OCI-LY1 (cell line): Measurements from ENCODE around the gene ZBTB5.

Experiments used
- H2AFZ ChIP-seq: fragments of 200-600 bp; sonication (generic), shearing (Covaris generic); 2 replicates; pipeline ENCODE4 v1.6.0; 2014; ENCODE audit warnings: antibody characterized with exemption, mild to moderate bottlenecking, low read length
- H3F3A ChIP-seq: fragments of 200-600 bp; sonication (generic), shearing (Covaris generic); 2 replicates; pipeline ENCODE4 v1.6.0; 2014; ENCODE audit warnings: mild to moderate bottlenecking, antibody characterized with exemption, low read length, moderate library complexity; ENCODE audit not compliant: insufficient read depth
- H3K27ac ChIP-seq: fragments of 200-600 bp; sonication (generic); 2 replicates; pipeline ENCODE4 v1.5.1; 2014; ENCODE audit warnings: low read length, mixed run types, mild to moderate bottlenecking, low read depth; ENCODE audit not compliant: poor library complexity, severe bottlenecking
- H3K27me3 ChIP-seq: fragments of 200-600 bp; sonication (generic); 2 replicates; pipeline ENCODE4 v1.6.0; 2014; ENCODE audit warnings: antibody characterized with exemption, mild to moderate bottlenecking, low read length, moderate library complexity; ENCODE audit not compliant: insufficient read depth
- H3K36me3 ChIP-seq: fragments of 200-600 bp; sonication (generic); 2 replicates; pipeline ENCODE4 v1.6.1; 2014; ENCODE audit warnings: mild to moderate bottlenecking, antibody characterized with exemption, low read length, moderate library complexity, mixed read lengths; ENCODE audit not compliant: insufficient read depth
- H3K4me1 ChIP-seq: fragments of 200-600 bp; sonication (generic); 2 replicates; pipeline ENCODE4 v1.5.1; 2014; ENCODE audit warnings: mild to moderate bottlenecking, low read length, moderate library complexity; ENCODE audit not compliant: insufficient read depth, severe bottlenecking
- H3K4me2 ChIP-seq: fragments of 200-600 bp; sonication (generic), shearing (Covaris generic); 2 replicates; pipeline ENCODE4 v1.6.1; 2014; ENCODE audit warnings: low read length
- H3K4me3 ChIP-seq: fragments of 200-600 bp; sonication (generic); 2 replicates; pipeline ENCODE4 v1.5.1; 2014; ENCODE audit warnings: low read length, low read depth, mild to moderate bottlenecking, mixed read lengths; ENCODE audit not compliant: poor library complexity, severe bottlenecking
- H3K79me2 ChIP-seq: fragments of 200-600 bp; shearing (Covaris generic); 2 replicates; pipeline ENCODE4 v1.6.1; 2016; ENCODE audit warnings: mixed run types, low read length, mixed read lengths; ENCODE audit not compliant: insufficient read depth
- H3K9ac ChIP-seq: fragments of 200-600 bp; sonication (generic), shearing (Covaris generic); 2 replicates; pipeline ENCODE4 v1.6.1; 2014; ENCODE audit warnings: mild to moderate bottlenecking, low read length, mixed read lengths
- H3K9me2 ChIP-seq: fragments of 200-600 bp; sonication (generic), shearing (Covaris generic); 2 replicates; pipeline ENCODE4 v1.6.1; 2014; ENCODE audit warnings: low read depth, mild to moderate bottlenecking, low read length, mixed read lengths
- H3K9me3 ChIP-seq: fragments of 200-600 bp; shearing (Covaris generic); 2 replicates; pipeline ENCODE4 v1.6.1; 2014; ENCODE audit warnings: low read length, mixed read lengths
- H4K20me1 ChIP-seq: fragments of 200-600 bp; sonication (generic), shearing (Covaris generic); 2 replicates; pipeline ENCODE4 v1.6.0; 2016; ENCODE audit warnings: mild to moderate bottlenecking, low read length; ENCODE audit not compliant: insufficient read depth
- CTCF ChIP-seq: fragments of 200-600 bp; sonication (generic), shearing (Covaris generic); IDR thresholded peaks from 2 replicates; pipeline ENCODE4 v1.5.1; 2017; ENCODE audit warnings: mild to moderate bottlenecking, antibody characterized with exemption, low read length, moderate library complexity, mixed read lengths
- EZH2 ChIP-seq: fragments of 200-600 bp; sonication (generic), shearing (Covaris generic); IDR thresholded peaks from 2 replicates; pipeline ENCODE4 v1.8.0; 2017; ENCODE audit warnings: borderline replicate concordance, mixed run types, mild to moderate bottlenecking, antibody characterized with exemption, low read length, moderate library complexity, mixed read lengths

Gene ZBTB5

GRCh38 chr9:37406603-37407401, 58.4 kb downstream of the ZBTB5 start:
- H3K9ac ChIP-seq: peak overlapping the region; percentile 89
- peak overlapping the region; percentile 58 for H3K4me3 ChIP-seq
- H3K27me3 ChIP-seq: no peaks in the 10 kb centered on the region
- TF ChIP-seq EZH2: no peak
- no peak for TF ChIP-seq CTCF
- H3K9me3 ChIP-seq: no peaks in the 10 kb centered on the region
- H4K20me1 ChIP-seq: no peaks in the 10 kb centered on the region
- no peaks in the 10 kb centered on the region for H3K9me2 ChIP-seq
- H2AFZ ChIP-seq: no peak overlapping the region
- H3K4me1 ChIP-seq: peaks cover 99% of the 10 kb centered on the region
- no peaks in the 10 kb centered on the region for H3K36me3 ChIP-seq
- H3F3A ChIP-seq: 0 out of 2 replicates have a peak, but pooled peaks cover 7% of the 10 kb centered on the region
- no peaks in the 10 kb centered on the region for H3K79me2 ChIP-seq
- peak overlapping the region; percentile 85 for H3K4me2 ChIP-seq
- peak overlapping the region; percentile 100 for H3K27ac ChIP-seq

GRCh38 chr9:37405764-37406380, 59.4 kb downstream of the ZBTB5 start:
- Histone ChIP-seq H3K9ac (peak overlapping the region; percentile 89), H3K4me2 (peak overlapping the region; percentile 85)

GRCh38 chr9:37405350-37405749, 59.9 kb downstream of the ZBTB5 start:
- no peak overlapping the region for H2AFZ ChIP-seq
- H3K27me3 ChIP-seq: no peaks in the 10 kb centered on the region
- H3K9ac ChIP-seq: peak overlapping the region; percentile 89
- no peaks in the 10 kb centered on the region for H3K36me3 ChIP-seq
- peak overlapping the region; percentile 100 for H3K27ac ChIP-seq
- H4K20me1 ChIP-seq: no peaks in the 10 kb centered on the region
- 0 out of 2 replicates have a peak, but pooled peaks cover 7% of the 10 kb centered on the region for H3F3A ChIP-seq
- TF ChIP-seq EZH2: no peak
- TF ChIP-seq CTCF: no peak
- peaks cover 99% of the 10 kb centered on the region for H3K4me1 ChIP-seq
- peak overlapping the region; percentile 58 for H3K4me3 ChIP-seq
- no peaks in the 10 kb centered on the region for H3K79me2 ChIP-seq
- no peaks in the 10 kb centered on the region for H3K9me2 ChIP-seq
- no peaks in the 10 kb centered on the region for H3K9me3 ChIP-seq
- H3K4me2 ChIP-seq: peak overlapping the region; percentile 85

More at GRCh38 chr9:37405764-37406380, 59.4 kb downstream of the ZBTB5 start:
- H3K27me3 ChIP-seq: no peaks in the 10 kb centered on the region
- H2AFZ ChIP-seq: no peak overlapping the region
- no peaks in the 10 kb centered on the region for H3K79me2 ChIP-seq
- H3K36me3 ChIP-seq: no peaks in the 10 kb centered on the region
- H3F3A ChIP-seq: 0 out of 2 replicates have a peak, but pooled peaks cover 7% of the 10 kb centered on the region
- TF ChIP-seq EZH2 (no peak), CTCF (no peak)
- H3K4me3 ChIP-seq: peak overlapping the region; percentile 58
- no peaks in the 10 kb centered on the region for H3K9me2 ChIP-seq
- H4K20me1 ChIP-seq: no peaks in the 10 kb centered on the region
- H3K27ac ChIP-seq: peak overlapping the region; percentile 100
- H3K4me1 ChIP-seq: peaks cover 99% of the 10 kb centered on the region
- H3K9me3 ChIP-seq: no peaks in the 10 kb centered on the region
